WTC11 (cell line): ENCODE data around the gene GPNMB. TPM values are rescaled to one million over a fixed set of nuclear protein-coding genes. Genes with fewer than 3 reads are reported as not detected.

Experiments
- ATAC-seq: fragments of 200-7000 bp; cut with Tn5 transposase; 2 replicates; pipeline ENCODE4 v1.10.0; 2021; ENCODE audit warnings: mild to moderate bottlenecking, moderate library complexity
- CTCF ChIA-PET: fragments of 300-600 bp; sonication (Branson Sonifier 250); formaldehyde crosslinking; loops from one replicate; lab custom pipeline; 2021; ENCODE audit warnings: antibody characterized with exemption; lab: Charles Lee
- POLR2A ChIA-PET: fragments of 350-600 bp; sonication (Branson Sonifier 250); formaldehyde crosslinking; loops from one replicate; lab custom pipeline; 2021; ENCODE audit warnings: antibody characterized with exemption; lab: Charles Lee
- DNase-seq: peaks from one replicate; pipeline ENCODE4 v3.0.0; 2021; ENCODE audit warnings: low spot score
- H3K27ac Mint-ChIP-seq: 2 replicates; pipeline ENCODE4 v1.8.0; 2021; ENCODE audit warnings: mixed read lengths
- H3K27me3 Mint-ChIP-seq: 2 replicates; pipeline ENCODE4 v1.8.0; 2021; ENCODE audit warnings: low read depth, mild to moderate bottlenecking, moderate library complexity, mixed read lengths
- H3K36me3 Mint-ChIP-seq: 2 replicates; pipeline ENCODE4 v1.8.0; 2021; ENCODE audit warnings: mixed read lengths
- H3K4me1 Mint-ChIP-seq: 2 replicates; pipeline ENCODE4 v1.8.0; 2022; ENCODE audit warnings: mixed read lengths
- H3K4me3 Mint-ChIP-seq: 2 replicates; pipeline ENCODE4 v1.8.0; 2021; ENCODE audit warnings: mild to moderate bottlenecking, moderate library complexity, mixed read lengths
- H3K9me3 Mint-ChIP-seq: 2 replicates; pipeline ENCODE4 v1.8.0; 2021; ENCODE audit warnings: mixed read lengths
- ATF1 ChIP-seq: sonication (generic); formaldehyde crosslinking; IDR thresholded peaks from 2 replicates; pipeline ENCODE4 v1.8.1; 2023; ENCODE audit warnings: mild to moderate bottlenecking, moderate library complexity, missing genetic modification reagents
- CBFB ChIP-seq: sonication (generic); formaldehyde crosslinking; IDR thresholded peaks from 2 replicates; pipeline ENCODE4 v1.8.1; 2022; ENCODE audit warnings: mild to moderate bottlenecking, low read depth, missing genetic modification reagents
- CREM ChIP-seq: sonication (generic); formaldehyde crosslinking; IDR thresholded peaks from 2 replicates; pipeline ENCODE4 v1.8.1; 2022; ENCODE audit warnings: mild to moderate bottlenecking, missing genetic modification reagents, moderate library complexity
- ETV6 ChIP-seq: sonication (generic); formaldehyde crosslinking; IDR thresholded peaks from 2 replicates; pipeline ENCODE4 v1.8.1; 2022; ENCODE audit warnings: mild to moderate bottlenecking, missing genetic modification reagents
- FOXK1 ChIP-seq: sonication (generic); formaldehyde crosslinking; IDR thresholded peaks from 2 replicates; pipeline ENCODE4 v1.8.0; 2022; ENCODE audit warnings: mild to moderate bottlenecking, moderate library complexity, missing genetic modification reagents
- JUN ChIP-seq: sonication (generic); formaldehyde crosslinking; IDR thresholded peaks from 2 replicates; pipeline ENCODE4 v1.8.0; 2023; ENCODE audit warnings: mild to moderate bottlenecking, missing genetic modification reagents
- MYBL2 ChIP-seq: sonication (generic); formaldehyde crosslinking; IDR thresholded peaks from 2 replicates; pipeline ENCODE4 v1.8.1; 2023; ENCODE audit warnings: mild to moderate bottlenecking, moderate library complexity, missing genetic modification reagents
- NFYB ChIP-seq: sonication (generic); formaldehyde crosslinking; conservative IDR thresholded peaks from 2 replicates; pipeline ENCODE4 v1.8.0; 2022; ENCODE audit warnings: low read depth, missing genetic modification reagents
- TCF7 ChIP-seq: sonication (generic); formaldehyde crosslinking; IDR thresholded peaks from 2 replicates; pipeline ENCODE4 v1.8.0; 2022; ENCODE audit warnings: mild to moderate bottlenecking, low read depth, missing genetic modification reagents, moderate library complexity
- TEAD1 ChIP-seq: sonication (generic); formaldehyde crosslinking; IDR thresholded peaks from 2 replicates; pipeline ENCODE4 v1.8.0; 2022; ENCODE audit warnings: mild to moderate bottlenecking, missing genetic modification reagents
- ZNF138 ChIP-seq: sonication (generic); formaldehyde crosslinking; conservative IDR thresholded peaks from 2 replicates; pipeline ENCODE4 v1.8.1; 2022; ENCODE audit warnings: mild to moderate bottlenecking, moderate library complexity, missing genetic modification reagents
- ZNF232 ChIP-seq: sonication (generic); formaldehyde crosslinking; IDR thresholded peaks from 2 replicates; pipeline ENCODE4 v1.8.0; 2022; ENCODE audit warnings: mild to moderate bottlenecking, missing genetic modification reagents
- ZNF317 ChIP-seq: sonication (generic); formaldehyde crosslinking; IDR thresholded peaks from 2 replicates; pipeline ENCODE4 v1.8.1; 2023; ENCODE audit warnings: low read depth, mild to moderate bottlenecking, moderate library complexity, missing genetic modification reagents, borderline replicate concordance
- total RNA-seq: library from RNA; stranded (reverse); gene quantifications from 3 replicates; pipeline ENCODE4 v1.2.3, GENCODE V29; 2021
- TF ChIP-seq, protein P1 (sequence below): sonication (generic); formaldehyde crosslinking; IDR thresholded peaks from 2 replicates; pipeline ENCODE4 v1.8.1; 2022; ENCODE audit warnings: missing genetic modification reagents, borderline replicate concordance
- TF ChIP-seq, protein P2 (sequence below): fragments of 250-450 bp; sonication (Bioruptor Pico); IDR thresholded peaks from 2 replicates; pipeline ENCODE4 v1.9.0; 2021; ENCODE audit warnings: mild to moderate bottlenecking
- TF ChIP-seq, protein P3 (sequence below): fragments of 250-450 bp; sonication (Bioruptor Pico); IDR thresholded peaks from 2 replicates; pipeline ENCODE4 v1.9.0; 2021; ENCODE audit warnings: mild to moderate bottlenecking
- TF ChIP-seq, protein P4 (sequence below): sonication (generic); formaldehyde crosslinking; IDR thresholded peaks from 2 replicates; pipeline ENCODE4 v1.8.0; 2022; ENCODE audit warnings: mild to moderate bottlenecking, missing genetic modification reagents
- TF ChIP-seq, protein P5 (sequence below): sonication (generic); formaldehyde crosslinking; IDR thresholded peaks from 2 replicates; pipeline ENCODE4 v1.8.1; 2023; ENCODE audit warnings: mild to moderate bottlenecking, missing genetic modification reagents, moderate library complexity
- TF ChIP-seq, protein P6 (sequence below): sonication (generic); formaldehyde crosslinking; IDR thresholded peaks from 2 replicates; pipeline ENCODE4 v1.8.1; 2023; ENCODE audit warnings: mild to moderate bottlenecking, moderate library complexity, missing genetic modification reagents

The GPNMB gene
- total RNA-seq, 1 experiment from 2014 or later: 1.1 TPM

- TF ChIP-seq, protein P1, sequence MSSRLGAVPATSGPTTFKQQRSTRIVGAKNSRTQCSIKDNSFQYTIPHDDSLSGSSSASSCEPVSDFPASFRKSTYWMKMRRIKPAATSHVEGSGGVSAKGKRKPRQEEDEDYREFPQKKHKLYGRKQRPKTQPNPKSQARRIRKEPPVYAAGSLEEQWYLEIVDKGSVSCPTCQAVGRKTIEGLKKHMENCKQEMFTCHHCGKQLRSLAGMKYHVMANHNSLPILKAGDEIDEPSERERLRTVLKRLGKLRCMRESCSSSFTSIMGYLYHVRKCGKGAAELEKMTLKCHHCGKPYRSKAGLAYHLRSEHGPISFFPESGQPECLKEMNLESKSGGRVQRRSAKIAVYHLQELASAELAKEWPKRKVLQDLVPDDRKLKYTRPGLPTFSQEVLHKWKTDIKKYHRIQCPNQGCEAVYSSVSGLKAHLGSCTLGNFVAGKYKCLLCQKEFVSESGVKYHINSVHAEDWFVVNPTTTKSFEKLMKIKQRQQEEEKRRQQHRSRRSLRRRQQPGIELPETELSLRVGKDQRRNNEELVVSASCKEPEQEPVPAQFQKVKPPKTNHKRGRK (CRISPR knock-in tag): no peak
- no peak for TF ChIP-seq TCF7 (CRISPR knock-in tag)
These were observed 45.5 kb downstream of the GPNMB start (continued) for GRCh38 chr7:23291957-23292560.

DNA sequence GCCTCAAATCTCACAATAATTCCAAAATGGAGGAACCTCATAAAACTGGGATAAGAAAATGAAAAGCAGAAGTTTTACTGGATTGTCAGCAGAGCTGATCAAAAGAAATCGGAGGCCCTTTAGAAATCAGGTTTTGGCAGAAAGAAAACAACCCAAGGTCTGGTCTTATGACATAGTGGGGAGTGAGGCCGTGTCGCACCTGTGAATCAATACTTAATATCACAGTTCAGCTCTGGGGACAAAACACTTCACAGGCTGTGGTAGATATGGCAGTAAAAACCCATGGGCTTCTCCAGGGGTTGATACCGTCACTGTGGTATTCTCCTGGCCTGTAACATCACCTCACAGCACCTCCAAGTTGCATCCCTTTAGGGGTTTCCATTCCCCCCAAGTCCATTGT is 46.0 kb downstream of the GPNMB start:
- Mint-ChIP-seq H3K27ac (no peak overlapping the region), H3K27me3 (peaks cover 9% of the 10 kb centered on the region), H3K4me1 (peaks cover 13% of the 10 kb centered on the region), H3K4me3 (no peak overlapping the region), H3K36me3 (no peaks in the 10 kb centered on the region), H3K9me3 (no peaks in the 10 kb centered on the region)
- ChIA-PET CTCF (interaction anchor here (1.3 to 2.8 kb wide), 3 partner anchors 20 to 254 kb away, joined by 3 to 10 read pairs (median 7); no protein-coding TSS in a partner anchor), POLR2A (interaction anchor here (2.0 kb wide), 1 partner anchor 13 kb away, joined by 5 read pairs; no protein-coding TSS in a partner anchor)
- DNase-seq (no peak), ATAC-seq (no peak)
- TF ChIP-seq CREM (CRISPR knock-in tag): no peak
- no peak for TF ChIP-seq ZNF138 (CRISPR knock-in tag)
- no peak for TF ChIP-seq MYBL2 (CRISPR knock-in tag)
- TF ChIP-seq, protein P2, sequence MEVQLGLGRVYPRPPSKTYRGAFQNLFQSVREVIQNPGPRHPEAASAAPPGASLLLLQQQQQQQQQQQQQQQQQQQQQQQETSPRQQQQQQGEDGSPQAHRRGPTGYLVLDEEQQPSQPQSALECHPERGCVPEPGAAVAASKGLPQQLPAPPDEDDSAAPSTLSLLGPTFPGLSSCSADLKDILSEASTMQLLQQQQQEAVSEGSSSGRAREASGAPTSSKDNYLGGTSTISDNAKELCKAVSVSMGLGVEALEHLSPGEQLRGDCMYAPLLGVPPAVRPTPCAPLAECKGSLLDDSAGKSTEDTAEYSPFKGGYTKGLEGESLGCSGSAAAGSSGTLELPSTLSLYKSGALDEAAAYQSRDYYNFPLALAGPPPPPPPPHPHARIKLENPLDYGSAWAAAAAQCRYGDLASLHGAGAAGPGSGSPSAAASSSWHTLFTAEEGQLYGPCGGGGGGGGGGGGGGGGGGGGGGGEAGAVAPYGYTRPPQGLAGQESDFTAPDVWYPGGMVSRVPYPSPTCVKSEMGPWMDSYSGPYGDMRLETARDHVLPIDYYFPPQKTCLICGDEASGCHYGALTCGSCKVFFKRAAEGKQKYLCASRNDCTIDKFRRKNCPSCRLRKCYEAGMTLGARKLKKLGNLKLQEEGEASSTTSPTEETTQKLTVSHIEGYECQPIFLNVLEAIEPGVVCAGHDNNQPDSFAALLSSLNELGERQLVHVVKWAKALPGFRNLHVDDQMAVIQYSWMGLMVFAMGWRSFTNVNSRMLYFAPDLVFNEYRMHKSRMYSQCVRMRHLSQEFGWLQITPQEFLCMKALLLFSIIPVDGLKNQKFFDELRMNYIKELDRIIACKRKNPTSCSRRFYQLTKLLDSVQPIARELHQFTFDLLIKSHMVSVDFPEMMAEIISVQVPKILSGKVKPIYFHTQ (CRISPR knock-in tag): no peak
- TF ChIP-seq, protein P3, sequence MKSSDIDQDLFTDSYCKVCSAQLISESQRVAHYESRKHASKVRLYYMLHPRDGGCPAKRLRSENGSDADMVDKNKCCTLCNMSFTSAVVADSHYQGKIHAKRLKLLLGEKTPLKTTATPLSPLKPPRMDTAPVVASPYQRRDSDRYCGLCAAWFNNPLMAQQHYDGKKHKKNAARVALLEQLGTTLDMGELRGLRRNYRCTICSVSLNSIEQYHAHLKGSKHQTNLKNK (CRISPR knock-in tag): no peak
- no peak for TF ChIP-seq FOXK1 (CRISPR knock-in tag)
- no peak for TF ChIP-seq JUN
- no peak for TF ChIP-seq ZNF317 (CRISPR knock-in tag)
- TF ChIP-seq, protein P4, sequence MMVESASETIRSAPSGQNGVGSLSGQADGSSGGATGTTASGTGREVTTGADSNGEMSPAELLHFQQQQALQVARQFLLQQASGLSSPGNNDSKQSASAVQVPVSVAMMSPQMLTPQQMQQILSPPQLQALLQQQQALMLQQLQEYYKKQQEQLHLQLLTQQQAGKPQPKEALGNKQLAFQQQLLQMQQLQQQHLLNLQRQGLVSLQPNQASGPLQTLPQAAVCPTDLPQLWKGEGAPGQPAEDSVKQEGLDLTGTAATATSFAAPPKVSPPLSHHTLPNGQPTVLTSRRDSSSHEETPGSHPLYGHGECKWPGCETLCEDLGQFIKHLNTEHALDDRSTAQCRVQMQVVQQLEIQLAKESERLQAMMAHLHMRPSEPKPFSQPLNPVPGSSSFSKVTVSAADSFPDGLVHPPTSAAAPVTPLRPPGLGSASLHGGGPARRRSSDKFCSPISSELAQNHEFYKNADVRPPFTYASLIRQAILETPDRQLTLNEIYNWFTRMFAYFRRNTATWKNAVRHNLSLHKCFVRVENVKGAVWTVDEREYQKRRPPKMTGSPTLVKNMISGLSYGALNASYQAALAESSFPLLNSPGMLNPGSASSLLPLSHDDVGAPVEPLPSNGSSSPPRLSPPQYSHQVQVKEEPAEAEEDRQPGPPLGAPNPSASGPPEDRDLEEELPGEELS (CRISPR knock-in tag): no peak
- TF ChIP-seq ETV6 (CRISPR knock-in tag): no peak
- TF ChIP-seq, protein P5, sequence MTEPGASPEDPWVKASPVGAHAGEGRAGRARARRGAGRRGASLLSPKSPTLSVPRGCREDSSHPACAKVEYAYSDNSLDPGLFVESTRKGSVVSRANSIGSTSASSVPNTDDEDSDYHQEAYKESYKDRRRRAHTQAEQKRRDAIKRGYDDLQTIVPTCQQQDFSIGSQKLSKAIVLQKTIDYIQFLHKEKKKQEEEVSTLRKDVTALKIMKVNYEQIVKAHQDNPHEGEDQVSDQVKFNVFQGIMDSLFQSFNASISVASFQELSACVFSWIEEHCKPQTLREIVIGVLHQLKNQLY (CRISPR knock-in tag): no peak
- TF ChIP-seq, protein P6, sequence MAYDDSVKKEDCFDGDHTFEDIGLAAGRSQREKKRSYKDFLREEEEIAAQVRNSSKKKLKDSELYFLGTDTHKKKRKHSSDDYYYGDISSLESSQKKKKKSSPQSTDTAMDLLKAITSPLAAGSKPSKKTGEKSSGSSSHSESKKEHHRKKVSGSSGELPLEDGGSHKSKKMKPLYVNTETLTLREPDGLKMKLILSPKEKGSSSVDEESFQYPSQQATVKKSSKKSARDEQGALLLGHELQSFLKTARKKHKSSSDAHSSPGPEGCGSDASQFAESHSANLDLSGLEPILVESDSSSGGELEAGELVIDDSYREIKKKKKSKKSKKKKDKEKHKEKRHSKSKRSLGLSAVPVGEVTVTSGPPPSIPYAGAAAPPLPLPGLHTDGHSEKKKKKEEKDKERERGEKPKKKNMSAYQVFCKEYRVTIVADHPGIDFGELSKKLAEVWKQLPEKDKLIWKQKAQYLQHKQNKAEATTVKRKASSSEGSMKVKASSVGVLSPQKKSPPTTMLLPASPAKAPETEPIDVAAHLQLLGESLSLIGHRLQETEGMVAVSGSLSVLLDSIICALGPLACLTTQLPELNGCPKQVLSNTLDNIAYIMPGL (CRISPR knock-in tag): no peak
- no peak for TF ChIP-seq NFYB (CRISPR knock-in tag)
- TF ChIP-seq ZNF232 (CRISPR knock-in tag): no peak
- TF ChIP-seq CBFB (CRISPR knock-in tag): no peak
- TF ChIP-seq TEAD1: no peak
- TF ChIP-seq ATF1 (CRISPR knock-in tag): no peak
